ENCODE results near the gene LRFN2. TPM values are rescaled to one million over a fixed set of nuclear protein-coding genes. Genes with fewer than 3 reads are reported as not detected.
A peak's percentile ranks its signal among the peaks of the same experiment; 100 is the strongest.

LRFN2 gene
- total RNA-seq, 2 donors from 2014 or later = 0.62 TPM; not detected in 1

- Histone ChIP-seq H3K27ac (no peak overlapping the region), H3K4me1 (replicated peaks) (no peaks in the 10 kb centered on the region), H3K4me3 (no peak overlapping the region), H3K36me3 (no peaks in the 10 kb centered on the region), H3K27me3 (replicated peaks; ENCODE audit: insufficient read depth) (no peaks in the 10 kb centered on the region), H3K9me3 (no peaks in the 10 kb centered on the region)
- TF ChIP-seq CTCF (IDR thresholded peaks at IDR 0.05) (no peak), POLR2AphosphoS5 (IDR thresholded peaks at IDR 0.05) (no peak), POLR2A (IDR thresholded peaks at IDR 0.05) (no peak)
- no peak for DNase-seq (ENCODE audit: low spot score)
- intact Hi-C loops (cut with DNase I) = no loop called here
- 94% methylated on average over 2 of the region's 2 CpGs for WGBS
These were observed 179.9 kb downstream of the LRFN2 start for GRCh38 chr6:40407239-40407638.

- intact Hi-C loops (cut with DNase I) = no loop called here
- no peaks in the 10 kb centered on the region for H3K36me3 ChIP-seq
- 92% methylated on average over 7 of the region's 7 CpGs for WGBS
- H3K4me3 ChIP-seq = no peak overlapping the region
- H3K9me3 ChIP-seq = no peaks in the 10 kb centered on the region
- DNase-seq (ENCODE audit: low spot score) = no peak
- H3K4me1 ChIP-seq (replicated peaks) = no peaks in the 10 kb centered on the region
- H3K27me3 ChIP-seq (replicated peaks; ENCODE audit: insufficient read depth) = no peaks in the 10 kb centered on the region
- TF ChIP-seq POLR2AphosphoS5 (IDR thresholded peaks at IDR 0.05) (no peak), POLR2A (IDR thresholded peaks at IDR 0.05) (no peak), CTCF (IDR thresholded peaks at IDR 0.05) (no peak)
- H3K27ac ChIP-seq = no peak overlapping the region
These were observed 181.0 kb downstream of the LRFN2 start for GRCh38 chr6:40406175-40406574.

GRCh38 chr6:40400738-40401137 is 186.4 kb downstream of the LRFN2 start:
- intact Hi-C loops (cut with DNase I) = no loop called here
- no peaks in the 10 kb centered on the region for H3K36me3 ChIP-seq
- no peak for DNase-seq (ENCODE audit: low spot score)
- no peak overlapping the region for H3K4me3 ChIP-seq
- no peaks in the 10 kb centered on the region for H3K27me3 ChIP-seq (replicated peaks; ENCODE audit: insufficient read depth)
- H3K9me3 ChIP-seq = no peaks in the 10 kb centered on the region
- no peaks in the 10 kb centered on the region for H3K4me1 ChIP-seq (replicated peaks)
- no peak overlapping the region for H3K27ac ChIP-seq
- TF ChIP-seq POLR2A (IDR thresholded peaks at IDR 0.05) (no peak), POLR2AphosphoS5 (IDR thresholded peaks at IDR 0.05) (no peak), CTCF (IDR thresholded peaks at IDR 0.05) (no peak)

GRCh38 chr6:40399888-40400457 is 187.2 kb downstream of the LRFN2 start:
- DNase-seq (ENCODE audit: low spot score) = peak; percentile 41
- TF ChIP-seq POLR2AphosphoS5 (IDR thresholded peaks at IDR 0.05) (peak; percentile 62), CTCF (IDR thresholded peaks at IDR 0.05) (no peak)
- H3K9me3 ChIP-seq = no peaks in the 10 kb centered on the region
- intact Hi-C loops (cut with DNase I) = no loop called here
- no peaks in the 10 kb centered on the region for H3K27me3 ChIP-seq (replicated peaks; ENCODE audit: insufficient read depth)
- 43% methylated on average over 4 of the region's 4 CpGs for WGBS
- no peaks in the 10 kb centered on the region for H3K36me3 ChIP-seq
- H3K4me1 ChIP-seq (replicated peaks) = no peaks in the 10 kb centered on the region
- no peak overlapping the region for H3K27ac ChIP-seq
- no peak overlapping the region for H3K4me3 ChIP-seq

GRCh38 chr6:40398810-40399477 is 188.2 kb downstream of the LRFN2 start:
- H3K4me3 ChIP-seq = no peak overlapping the region
- H3K27me3 ChIP-seq (replicated peaks; ENCODE audit: insufficient read depth) = no peaks in the 10 kb centered on the region
- 87% methylated on average over 6 of the region's 6 CpGs for WGBS
- no peaks in the 10 kb centered on the region for H3K36me3 ChIP-seq
- no peak for DNase-seq (ENCODE audit: low spot score)
- H3K9me3 ChIP-seq = no peaks in the 10 kb centered on the region
- TF ChIP-seq POLR2A (IDR thresholded peaks at IDR 0.05) = no peak
- TF ChIP-seq POLR2AphosphoS5 (IDR thresholded peaks at IDR 0.05) = no peak
- TF ChIP-seq CTCF (IDR thresholded peaks at IDR 0.05) = no peak
- no peaks in the 10 kb centered on the region for H3K4me1 ChIP-seq (replicated peaks)
- intact Hi-C loops (cut with DNase I) = no loop called here
- H3K27ac ChIP-seq = no peak overlapping the region

Measured in prostate gland (tissue), 2 donors.